ENCODE measurements around the gene SOCS3. TPM values are rescaled to one million over a fixed set of nuclear protein-coding genes. Genes with fewer than 3 reads are reported as not detected.

SOCS3 gene
- total and polyA plus RNA-seq, 2 experiments from 2014 or later = 13.2 to 32.9 TPM

GRCh38 chr17:78371056-78371455, 11.2 kb upstream of the SOCS3 start:
- Histone ChIP-seq H3K27ac (ENCODE audit: low read depth) (peak overlapping the region; percentile 95), H4K20me1 (replicated peaks; ENCODE audit: insufficient read depth) (no peaks in the 10 kb centered on the region), H3K4me2 (no peak overlapping the region), H3K27me3 (ENCODE audit: insufficient read depth) (no peaks in the 10 kb centered on the region), H3F3A (replicated peaks; ENCODE audit: low read depth) (peaks cover 47% of the 10 kb centered on the region), H3K4me1 (ENCODE audit: insufficient read depth) (peaks cover 68% of the 10 kb centered on the region), H3K79me2 (replicated peaks; ENCODE audit: insufficient read depth) (no peaks in the 10 kb centered on the region), H3K4me3 (no peak overlapping the region), H2AFZ (no peak overlapping the region), H3K36me3 (ENCODE audit: insufficient read depth) (no peaks in the 10 kb centered on the region), H3K9me2 (ENCODE audit: insufficient read depth) (no peaks in the 10 kb centered on the region)
- Mint-ChIP-seq H3K4me3 (no peak overlapping the region), H3K27ac (peak overlapping the region; percentile 95), H3K36me3 (ENCODE audit: low read depth) (no peaks in the 10 kb centered on the region), H3K27me3 (ENCODE audit: insufficient read depth, low read depth, poor library complexity) (peaks cover 32% of the 10 kb centered on the region), H3K9me3 (no peaks in the 10 kb centered on the region), H3K4me1 (peaks cover 74% of the 10 kb centered on the region)
- TF ChIP-seq REST (IDR thresholded peaks at IDR 0.05; ENCODE audit: unreplicated experiment) = no peak
- no peak for TF ChIP-seq ZNF114 (CRISPR knock-in tag; IDR thresholded peaks at IDR 0.05)
- no peak for TF ChIP-seq JUNB (IDR thresholded peaks at IDR 0.05; ENCODE audit: unreplicated experiment)
- no peak for TF ChIP-seq ZNF331 (CRISPR knock-in tag; IDR thresholded peaks at IDR 0.05; ENCODE audit: low read depth)
- no peak for TF ChIP-seq ETS1 (IDR thresholded peaks at IDR 0.05)
- TF ChIP-seq EZH2phosphoT487 (IDR thresholded peaks at IDR 0.05; ENCODE audit: unreplicated experiment) = no peak
- TF ChIP-seq STAT1 (IDR thresholded peaks at IDR 0.05; ENCODE audit: unreplicated experiment) = no peak
- no peak for TF ChIP-seq EZH2 (IDR thresholded peaks at IDR 0.05; ENCODE audit: low read depth, unreplicated experiment)
- no peak for TF ChIP-seq CREB1 (CRISPR knock-in tag; IDR thresholded peaks at IDR 0.05; ENCODE audit: low read depth)
- TF ChIP-seq NANOG (IDR thresholded peaks at IDR 0.05; ENCODE audit: borderline replicate concordance) = no peak
- no peak for TF ChIP-seq POLR2AphosphoS5 (IDR thresholded peaks at IDR 0.05; ENCODE audit: low read depth)
- no peak for TF ChIP-seq ZNF462 (CRISPR knock-in tag; IDR thresholded peaks at IDR 0.05)
- TF ChIP-seq CTCF (conservative IDR thresholded peaks at IDR 0.05; ENCODE audit: low read depth in 2 of 2) = no peak
- DNase-seq (ENCODE audit: low spot score) (no peak), ATAC-seq (no peak)
